Neuronal stem cell (in vitro differentiated cells): ENCODE data around the gene SEC61B. TPM values are rescaled to one million over a fixed set of nuclear protein-coding genes. Genes with fewer than 3 reads are reported as not detected.

Experiments used
- DNase-seq: peaks from one replicate; pipeline ENCODE4 v3.0.0-alpha.2; 2013; ENCODE audit warnings: low spot score
- H2AFZ ChIP-seq: one replicate; pipeline ENCODE4 v1.6.1; 2013; ENCODE audit warnings: mild to moderate bottlenecking, low read length, inconsistent platforms
- H2AK5ac ChIP-seq: 2 replicates; pipeline ENCODE4 v1.6.1; 2013; ENCODE audit warnings: low read depth, mild to moderate bottlenecking, inconsistent platforms, low read length, moderate library complexity, mixed read lengths
- H2BK120ac ChIP-seq: 2 replicates; pipeline ENCODE4 v1.6.1; 2013; ENCODE audit warnings: low read depth, mild to moderate bottlenecking, inconsistent platforms, low read length, moderate library complexity, mixed read lengths
- H2BK12ac ChIP-seq: one replicate; pipeline ENCODE4 v1.6.1; 2013; ENCODE audit warnings: low read length, inconsistent platforms
- H2BK15ac ChIP-seq: 2 replicates; pipeline ENCODE4 v1.6.1; 2013; ENCODE audit warnings: mild to moderate bottlenecking, low read length, inconsistent platforms, mixed read lengths
- H2BK5ac ChIP-seq: one replicate; pipeline ENCODE4 v1.6.1; 2013; ENCODE audit warnings: inconsistent platforms, mild to moderate bottlenecking, low read length, moderate library complexity
- H3K14ac ChIP-seq: one replicate; pipeline ENCODE4 v1.6.1; 2013; ENCODE audit warnings: low read length, inconsistent platforms
- H3K18ac ChIP-seq: 2 replicates; pipeline ENCODE4 v1.6.1; 2013; ENCODE audit warnings: low read length, inconsistent platforms
- H3K23ac ChIP-seq: 2 replicates; pipeline ENCODE4 v1.6.1; 2013; ENCODE audit warnings: low read depth, mild to moderate bottlenecking, mixed read lengths, low read length, inconsistent platforms; ENCODE audit not compliant: poor library complexity
- H3K27ac ChIP-seq: replicated peaks from 3 replicates; pipeline ENCODE4 v1.5.1; 2013; ENCODE audit warnings: low read length, inconsistent platforms
- H3K27me3 ChIP-seq, 3 experiments: 2 replicates each; pipeline ENCODE4 v1.6.1; 2013; ENCODE audit warnings: low read length in 3 of 3, mild to moderate bottlenecking in 2 of 3, inconsistent platforms in 1 of 3, low read depth in 1 of 3, mixed read lengths in 1 of 3, moderate library complexity in 1 of 3; ENCODE audit not compliant: control insufficient read depth in 3 of 3, insufficient read depth in 3 of 3
- H3K36me3 ChIP-seq, 2 donors: replicated peaks in 1 of 2; 2 replicates each; pipeline ENCODE4 v1.6.1; 2013; ENCODE audit warnings: low read length in 2 of 2; ENCODE audit not compliant: control insufficient read depth in 2 of 2, insufficient read depth in 2 of 2
- H3K4ac ChIP-seq: 2 replicates; pipeline ENCODE4 v1.6.1; 2013; ENCODE audit warnings: inconsistent platforms, mild to moderate bottlenecking, low read length, moderate library complexity
- H3K4me1 ChIP-seq, 2 donors: 1 replicate in 1 of 2; 2 replicates in 1 of 2; pipeline ENCODE4 v1.6.1; 2013; ENCODE audit warnings: low read length in 2 of 2, low read depth in 1 of 2; ENCODE audit not compliant: control insufficient read depth in 2 of 2, insufficient read depth in 1 of 2
- H3K4me2 ChIP-seq: one replicate; pipeline ENCODE4 v1.6.1; 2013; ENCODE audit warnings: mild to moderate bottlenecking, low read length, inconsistent platforms; ENCODE audit not compliant: insufficient read depth, poor library complexity, severe bottlenecking
- H3K4me3 ChIP-seq, 2 donors: 2 replicates each; pipeline ENCODE4 v1.5.1; 2013; ENCODE audit warnings: low read length in 2 of 2, mild to moderate bottlenecking in 2 of 2, inconsistent platforms in 1 of 2, moderate library complexity in 1 of 2
- H3K79me1 ChIP-seq: one replicate; pipeline ENCODE4 v1.6.1; 2013; ENCODE audit warnings: low read depth, mild to moderate bottlenecking, inconsistent platforms, low read length, moderate library complexity
- H3K9ac ChIP-seq: one replicate; pipeline ENCODE4 v1.6.1; 2013; ENCODE audit warnings: mild to moderate bottlenecking, low read depth, low read length, inconsistent platforms; ENCODE audit not compliant: poor library complexity
- H3K9me3 ChIP-seq, 2 donors: replicated peaks in 1 of 2; 2 replicates each; pipeline versions ENCODE3 to v1.6.1; 2013; ENCODE audit warnings: low read length in 2 of 2, mild to moderate bottlenecking in 2 of 2, inconsistent platforms in 1 of 2, low read depth in 1 of 2, mixed read lengths in 1 of 2, moderate library complexity in 1 of 2; ENCODE audit not compliant: control insufficient read depth in 2 of 2, insufficient read depth in 1 of 2
- H4K8ac ChIP-seq: one replicate; pipeline ENCODE4 v1.6.1; 2013; ENCODE audit warnings: low read depth, mild to moderate bottlenecking, inconsistent platforms, low read length, moderate library complexity
- H4K91ac ChIP-seq: one replicate; pipeline ENCODE4 v1.6.1; 2013; ENCODE audit warnings: low read length, low read depth, mild to moderate bottlenecking, inconsistent platforms; ENCODE audit not compliant: poor library complexity
- WGBS, 2 donors: extraction: QIAGEN DNeasy Blood & Tissue Kit; methylation state at CpG; one replicate each; pipeline ENCODE4 v1.1.7; 2013; ENCODE audit warnings: missing lambda C conversion rate in 2 of 2, mixed read lengths in 1 of 2; ENCODE audit not compliant: insufficient read length in 2 of 2, insufficient replicate concordance in 1 of 2; ENCODE audit errors: extremely low coverage in 2 of 2; 5-methylcytosine and 5-hydroxymethylcytosine counted together
- polyA plus RNA-seq, 2 experiments: library from polyadenylated mRNA; stranded (reverse); fragments of 200-250 nt; gene quantifications; one replicate each; pipeline ENCODE4 v1.2.3, GENCODE V29; 2013

SEC61B gene
- 363 TPM for polyA plus RNA-seq (2013, experiment 1 of 2)
- 364 TPM for polyA plus RNA-seq (2013, experiment 2 of 2)

GRCh38 chr9:99221621-99222415 is at the start of gene SEC61B, which contains the start of gene ALG2:
TSS of gene SEC61B (plus strand) at chr9:99222282. CDS start at chr9:99222364, 82 bp downstream.
TSS of gene ALG2 (minus strand) at chr9:99221942. CDS start at chr9:99221894, 48 bp downstream.
- H3K4me1 ChIP-seq = peaks cover 4 to 7% of the 10 kb centered on the region in 2 donors
- H4K8ac ChIP-seq = peak within 1 kb of the TSS; percentile 74
- peak within 1 kb of the TSS; percentile 98 for H3K23ac ChIP-seq
- peak within 1 kb of the TSS; percentile 97 to 98 for H3K4me3 ChIP-seq
- H3K14ac ChIP-seq = peak within 1 kb of the TSS; percentile 96
- peaks cover 8% of the 10 kb centered on the region for H3K79me1 ChIP-seq
- peak within 1 kb of the TSS; percentile 86 for H4K91ac ChIP-seq
- H3K27me3 ChIP-seq = no peaks in the 10 kb centered on the region
- H2AFZ ChIP-seq = peak within 1 kb of the TSS; percentile 93
- no peaks in the 10 kb centered on the region for H3K9me3 ChIP-seq
- H3K18ac ChIP-seq = peak within 1 kb of the TSS; percentile 98
- H3K27ac ChIP-seq = peak within 1 kb of the TSS; percentile 54
- H2BK15ac ChIP-seq = peak within 1 kb of the TSS; percentile 60
- H2BK12ac ChIP-seq = no peak within 1 kb of the TSS
- peak within 1 kb of the TSS; percentile 60 for H2AK5ac ChIP-seq
- peak within 1 kb of the TSS; percentile 26 for H2BK5ac ChIP-seq
- no peak within 1 kb of the TSS for H2BK120ac ChIP-seq
- H3K4ac ChIP-seq = peak within 1 kb of the TSS; percentile 37
- H3K4me2 ChIP-seq = peak within 1 kb of the TSS; percentile 87
- peaks cover 11 to 65% of the 10 kb centered on the region in 2 donors for H3K36me3 ChIP-seq
- H3K9ac ChIP-seq = peak within 1 kb of the TSS; percentile 100
- DNase-seq = peak; percentile 94
- WGBS, 2 donors = no CpG with 5 or more reads among the region's 70 CpGs

DNA sequence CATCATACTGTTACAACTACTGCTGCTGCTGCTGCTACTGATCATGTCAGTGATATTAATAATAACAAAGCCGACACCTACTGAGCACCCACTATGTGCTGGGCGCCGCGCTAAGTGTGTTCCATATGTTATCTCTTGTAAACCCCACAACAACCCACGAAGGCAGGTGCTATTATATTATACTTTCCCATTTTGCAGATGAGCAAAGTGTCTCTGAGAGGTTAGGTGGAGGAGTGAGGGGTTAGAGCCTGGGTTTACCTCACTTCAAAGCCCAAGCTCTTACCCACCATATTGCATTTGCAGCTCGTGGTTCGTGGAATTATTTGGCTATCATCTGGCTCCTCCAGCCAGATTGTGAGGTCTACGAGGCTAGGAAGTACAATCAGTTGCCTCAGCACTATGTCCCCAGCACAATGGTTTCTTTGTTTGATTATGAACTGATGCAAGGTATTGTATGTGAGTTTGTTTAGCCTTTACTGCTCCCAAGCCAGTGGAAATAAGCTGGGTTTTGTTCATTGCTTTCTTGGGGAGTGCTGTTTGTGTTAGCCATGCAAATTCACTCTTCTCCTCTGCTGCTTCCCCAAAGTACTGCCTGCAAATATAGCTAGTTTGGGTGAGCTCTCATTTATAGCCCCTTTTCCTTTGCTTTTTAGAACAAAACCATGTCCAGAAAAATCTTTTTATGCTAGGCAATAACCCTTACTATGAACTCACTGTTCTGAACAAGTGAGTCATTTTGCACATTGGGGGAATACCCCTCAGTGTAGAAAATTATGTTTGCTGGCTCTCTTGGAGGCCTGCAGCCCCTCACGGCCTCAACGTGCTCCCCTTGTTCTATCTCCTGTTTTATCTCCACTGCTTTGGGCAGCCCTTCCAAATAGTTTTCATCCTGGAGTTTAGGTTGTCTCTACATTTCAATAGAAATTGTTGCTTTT is 48.2 kb upstream of the SEC61B start:
- Histone ChIP-seq H3K4me1 (peaks cover 42 to 48% of the 10 kb centered on the region in 2 donors), H3K4ac (no peak overlapping the region), H2BK120ac (no peak overlapping the region), H2AK5ac (no peak overlapping the region), H3K79me1 (no peaks in the 10 kb centered on the region), H3K4me2 (no peak overlapping the region), H3K27ac (peak overlapping the region; percentile 78), H4K91ac (no peak overlapping the region), H3K27me3 (no peaks in the 10 kb centered on the region), H3K36me3 (no peaks in the 10 kb centered on the region), H2BK15ac (no peak overlapping the region), H4K8ac (no peak overlapping the region), H3K23ac (no peak overlapping the region), H3K4me3 (no peak overlapping the region), H2AFZ (peak overlapping the region; percentile 32), H2BK5ac (no peak overlapping the region), H3K18ac (no peak overlapping the region), H3K9me3 (no peaks in the 10 kb centered on the region), H3K14ac (no peak overlapping the region), H3K9ac (no peak overlapping the region), H2BK12ac (no peak overlapping the region)
- DNase-seq = no peak
- WGBS, 2 donors = no CpG with 5 or more reads among the region's 10 CpGs

DNA sequence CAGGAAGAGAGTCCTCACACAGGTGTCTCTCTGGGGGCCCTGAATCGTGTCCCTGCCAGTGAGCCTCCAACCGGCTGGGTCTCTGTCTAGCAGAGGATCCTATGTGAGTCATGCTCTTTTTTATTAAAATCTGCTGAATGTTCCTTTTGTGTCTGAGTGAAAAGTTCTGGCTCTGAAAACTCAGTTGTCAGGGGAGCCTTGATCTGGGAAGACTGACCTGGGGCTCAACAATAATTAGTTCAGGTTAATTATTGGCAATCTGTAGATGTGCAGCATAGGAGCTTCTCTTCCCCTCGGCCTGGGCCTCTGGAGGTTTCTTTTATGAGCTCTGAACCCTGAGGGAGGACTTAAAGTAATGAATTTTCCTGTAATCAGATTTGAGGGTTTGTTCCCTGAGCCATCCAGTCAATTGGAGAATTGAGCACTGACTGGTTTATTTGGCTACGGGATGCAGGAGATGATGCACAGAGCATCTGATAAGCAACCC is 45.5 kb upstream of the SEC61B start:
- no peak overlapping the region for H2BK15ac ChIP-seq
- no peak overlapping the region for H3K23ac ChIP-seq
- H3K14ac ChIP-seq = no peak overlapping the region
- H3K36me3 ChIP-seq = no peaks in the 10 kb centered on the region
- H3K27me3 ChIP-seq = peaks cover 0 to 8% (median 0%) of the 10 kb centered on the region in 3 experiments
- no peak overlapping the region for H2AK5ac ChIP-seq
- H3K79me1 ChIP-seq = no peaks in the 10 kb centered on the region
- no peak overlapping the region for H3K4ac ChIP-seq
- H3K4me2 ChIP-seq = no peak overlapping the region
- DNase-seq = no peak
- H3K4me1 ChIP-seq = peaks cover 24 to 25% of the 10 kb centered on the region in 2 donors
- no peak overlapping the region for H4K8ac ChIP-seq
- no peak overlapping the region for H3K4me3 ChIP-seq
- H2AFZ ChIP-seq = peak overlapping the region; percentile 66
- no peak overlapping the region for H2BK120ac ChIP-seq
- H3K18ac ChIP-seq = no peak overlapping the region
- no peak overlapping the region for H4K91ac ChIP-seq
- H3K27ac ChIP-seq = no peak overlapping the region
- no peak overlapping the region for H3K9ac ChIP-seq
- no peak overlapping the region for H2BK5ac ChIP-seq
- no peaks in the 10 kb centered on the region for H3K9me3 ChIP-seq
- H2BK12ac ChIP-seq = no peak overlapping the region
- WGBS, 2 donors = no CpG with 5 or more reads among the region's 4 CpGs
